ENCODE measurements around the gene ASXL2.

- TF ChIP-seq EZH2phosphoT487 (IDR thresholded peaks at IDR 0.05; ENCODE audit: borderline replicate concordance) = no peak
- TF ChIP-seq, protein P1, sequence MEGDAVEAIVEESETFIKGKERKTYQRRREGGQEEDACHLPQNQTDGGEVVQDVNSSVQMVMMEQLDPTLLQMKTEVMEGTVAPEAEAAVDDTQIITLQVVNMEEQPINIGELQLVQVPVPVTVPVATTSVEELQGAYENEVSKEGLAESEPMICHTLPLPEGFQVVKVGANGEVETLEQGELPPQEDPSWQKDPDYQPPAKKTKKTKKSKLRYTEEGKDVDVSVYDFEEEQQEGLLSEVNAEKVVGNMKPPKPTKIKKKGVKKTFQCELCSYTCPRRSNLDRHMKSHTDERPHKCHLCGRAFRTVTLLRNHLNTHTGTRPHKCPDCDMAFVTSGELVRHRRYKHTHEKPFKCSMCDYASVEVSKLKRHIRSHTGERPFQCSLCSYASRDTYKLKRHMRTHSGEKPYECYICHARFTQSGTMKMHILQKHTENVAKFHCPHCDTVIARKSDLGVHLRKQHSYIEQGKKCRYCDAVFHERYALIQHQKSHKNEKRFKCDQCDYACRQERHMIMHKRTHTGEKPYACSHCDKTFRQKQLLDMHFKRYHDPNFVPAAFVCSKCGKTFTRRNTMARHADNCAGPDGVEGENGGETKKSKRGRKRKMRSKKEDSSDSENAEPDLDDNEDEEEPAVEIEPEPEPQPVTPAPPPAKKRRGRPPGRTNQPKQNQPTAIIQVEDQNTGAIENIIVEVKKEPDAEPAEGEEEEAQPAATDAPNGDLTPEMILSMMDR (conservative IDR thresholded peaks at IDR 0.05; ENCODE audit: low read length) = no peak
These were observed 89.8 kb downstream of the ASXL2 start for GRCh38 chr2:25788457-25788856.
